HepG2 (cell line): ENCODE measurements around the gene TAT. TPM values are rescaled to one million over a fixed set of nuclear protein-coding genes. Genes with fewer than 3 reads are reported as not detected.
A peak's percentile ranks its signal among the peaks of the same experiment; 100 is the strongest.

ENCODE experiments used
- AFF4 ChIP-seq: sonication (generic); formaldehyde crosslinking; IDR thresholded peaks from 2 replicates; pipeline ENCODE4 v1.4.0; 2020; ENCODE audit warnings: missing genetic modification reagents
- ARID2 ChIP-seq: sonication (generic); formaldehyde crosslinking; IDR thresholded peaks from 2 replicates; pipeline ENCODE4 v1.8.1; 2022; ENCODE audit warnings: mild to moderate bottlenecking, missing genetic modification reagents, borderline replicate concordance
- DPF2 ChIP-seq: sonication (generic); formaldehyde crosslinking; IDR thresholded peaks from 2 replicates; pipeline ENCODE4 v1.4.0; 2020; ENCODE audit warnings: mild to moderate bottlenecking, low read depth, missing genetic modification reagents, borderline replicate concordance
- EP300 ChIP-seq, 3 experiments: sonication (generic) in 1 of 3; formaldehyde crosslinking in 1 of 3; IDR thresholded peaks; 2 replicates each; pipeline versions ENCODE4 v1.5.1 to v1.6.1; 2011 to 2020; ENCODE audit warnings: low read depth in 2 of 3, low read length in 2 of 3, borderline replicate concordance in 1 of 3, improper control_type of control experiment in 1 of 3, mild to moderate bottlenecking in 1 of 3, missing genetic modification reagents in 1 of 3, moderate library complexity in 1 of 3
- FLYWCH1 ChIP-seq: sonication (generic); formaldehyde crosslinking; IDR thresholded peaks from 2 replicates; pipeline ENCODE4 v1.8.1; 2023; ENCODE audit warnings: mild to moderate bottlenecking, missing genetic modification reagents
- FOXO1 ChIP-seq: sonication (generic); formaldehyde crosslinking; IDR thresholded peaks from 2 replicates; pipeline ENCODE4 v1.4.0; 2020; ENCODE audit warnings: missing genetic modification reagents
- HBP1 ChIP-seq: IDR thresholded peaks from 2 replicates; pipeline ENCODE4 v1.6.1; 2016; ENCODE audit warnings: low read depth, control low read depth
- HMG20A ChIP-seq: IDR thresholded peaks from 2 replicates; pipeline ENCODE4 v1.6.1; 2016; ENCODE audit warnings: borderline replicate concordance
- NCOA2 ChIP-seq: sonication (generic); formaldehyde crosslinking; IDR thresholded peaks from 2 replicates; pipeline ENCODE4 v1.8.0; 2022; ENCODE audit warnings: inconsistent platforms
- POGZ ChIP-seq: sonication (generic); formaldehyde crosslinking; IDR thresholded peaks from 2 replicates; pipeline ENCODE4 v1.4.0; 2020; ENCODE audit warnings: mild to moderate bottlenecking, missing genetic modification reagents
- SOX5 ChIP-seq: IDR thresholded peaks from 2 replicates; pipeline ENCODE4 v1.6.1; 2016; ENCODE audit warnings: borderline replicate concordance
- XRCC5 ChIP-seq: fragments of 200-400 bp; formaldehyde crosslinking; optimal IDR thresholded peaks from 2 replicates; pipeline ENCODE3; 2017; ENCODE audit warnings: mild to moderate bottlenecking, low read length
- ZIK1 ChIP-seq: sonication (generic); formaldehyde crosslinking; IDR thresholded peaks from 2 replicates; pipeline ENCODE4 v1.5.0; 2020; ENCODE audit warnings: mild to moderate bottlenecking, low read depth, missing genetic modification reagents, borderline replicate concordance
- ZNF224 ChIP-seq: sonication (generic); formaldehyde crosslinking; IDR thresholded peaks from 2 replicates; pipeline ENCODE4 v1.5.0; 2020; ENCODE audit warnings: mild to moderate bottlenecking, missing genetic modification reagents
- ZNF331 ChIP-seq: sonication (generic); formaldehyde crosslinking; IDR thresholded peaks from 2 replicates; pipeline ENCODE4 v1.4.0; 2020; ENCODE audit warnings: missing genetic modification reagents
- ZNF441 ChIP-seq: sonication (generic); formaldehyde crosslinking; IDR thresholded peaks from 2 replicates; pipeline ENCODE4 v1.7.0; 2021; ENCODE audit warnings: missing genetic modification reagents, borderline replicate concordance
- ZNF570 ChIP-seq: sonication (generic); formaldehyde crosslinking; IDR thresholded peaks from 2 replicates; pipeline ENCODE4 v1.4.0; 2020; ENCODE audit warnings: mild to moderate bottlenecking, missing genetic modification reagents, borderline replicate concordance
- ZNF652 ChIP-seq: IDR thresholded peaks from 2 replicates; pipeline ENCODE4 v1.6.1; 2016; ENCODE audit warnings: low read depth, borderline replicate concordance
- ZNF740 ChIP-seq: sonication (generic); formaldehyde crosslinking; IDR thresholded peaks from 2 replicates; pipeline ENCODE4 v1.4.0; 2020; ENCODE audit warnings: missing genetic modification reagents
- ZSCAN9 ChIP-seq: IDR thresholded peaks from 2 replicates; pipeline ENCODE4 v1.6.1; 2016; ENCODE audit warnings: borderline replicate concordance
- polyA plus RNA-seq, 8 experiments: library from polyadenylated mRNA; depleted of rRNA in 3 of 8; stranded (reverse) in 7 of 8; unstranded in 1 of 8; fragments of >200 nt; fragmentation: Illumina TruSeq in 4 of 8; extraction: Trizol in 4 of 8; gene quantifications; 2 replicates each; pipeline versions ENCODE4 v1.2.1 to v1.2.3, GENCODE V29; 2011 to 2016; ENCODE audit warnings: low read depth in 4 of 8, missing spikeins in 1 of 8, mixed read lengths in 1 of 8; ENCODE audit not compliant: insufficient read depth in 1 of 8
- total RNA-seq, 5 experiments: library from RNA; depleted of rRNA; stranded (reverse); fragments of >200 nt; fragmentation: Illumina TruSeq; extraction: Trizol; gene quantifications; 2 replicates each; pipeline ENCODE4 v1.2.3, GENCODE V29; 2016; ENCODE audit warnings: low read depth in 1 of 5
- TF ChIP-seq, protein P1 (sequence below), 2 experiments: sonication (generic) in 1 of 2; formaldehyde crosslinking in 1 of 2; IDR thresholded peaks; 2 replicates each; pipeline versions ENCODE4 v1.5.1 to v1.6.1; 2011 to 2020; ENCODE audit warnings: borderline replicate concordance in 1 of 2, low read depth in 1 of 2, low read length in 1 of 2, mild to moderate bottlenecking in 1 of 2, missing genetic modification reagents in 1 of 2, moderate library complexity in 1 of 2

The TAT gene
- total and polyA plus RNA-seq, 2 of the 13 experiments (the other 11 are each of a cell fraction or from before 2014, with no cell fraction given): 1.6 to 5.8 TPM

DNA sequence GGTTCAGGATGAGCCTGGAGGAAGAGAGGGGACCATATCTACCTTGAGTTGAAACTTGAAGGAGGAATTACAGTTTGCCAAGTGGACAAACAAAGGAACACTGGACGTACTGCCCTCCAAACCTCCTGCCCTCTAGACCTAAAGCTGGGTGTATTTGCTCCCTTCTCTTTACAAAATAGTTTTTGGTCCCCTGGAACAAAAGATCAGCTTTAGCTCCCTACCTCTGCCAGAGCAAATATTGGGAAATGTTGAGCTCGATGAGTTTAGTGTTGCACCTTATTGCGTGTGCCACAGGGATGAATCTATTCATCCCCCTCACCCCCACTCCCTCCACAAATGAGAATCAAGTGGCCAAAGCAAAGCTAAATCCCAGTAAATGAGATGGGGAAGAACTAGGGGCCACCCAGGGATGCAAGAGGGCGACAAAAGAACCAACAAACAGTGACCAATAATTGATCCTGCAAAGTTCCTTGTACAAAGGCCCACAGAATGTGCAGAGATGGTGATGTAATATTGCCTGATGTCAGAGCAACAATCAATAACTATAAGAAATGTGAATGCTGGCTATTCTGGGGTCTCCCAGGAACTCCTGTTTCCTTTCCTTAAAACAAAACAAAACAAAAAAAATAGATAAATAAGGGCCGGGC is 17.2 kb upstream of the TAT start (continued):
- TF ChIP-seq HBP1 (CRISPR knock-in tag) (no peak), ZSCAN9 (CRISPR knock-in tag) (peak; percentile 74), ZIK1 (CRISPR knock-in tag) (no peak), ZNF441 (no peak), ZNF652 (CRISPR knock-in tag) (peak; percentile 17; the same call in 1 of the 2 replicates), AFF4 (CRISPR knock-in tag) (peak; percentile 49; the same call in 1 of the 2 replicates), ZNF224 (CRISPR knock-in tag) (no peak), SOX5 (peak; percentile 88; the same call in 1 of the 2 replicates), HMG20A (CRISPR knock-in tag) (peak; percentile 74; the same call in 1 of the 2 replicates), NCOA2 (CRISPR knock-in tag) (peak; percentile 91), FLYWCH1 (CRISPR knock-in tag) (no peak), EP300 (IDR thresholded peaks at IDR 0.05; ENCODE audit: low read depth in 2 of 2, low read length in 2 of 2) (peak in 1 of 2 experiments; percentile 92; a peak in 2 of 4 replicates), EP300 (CRISPR knock-in tag; IDR thresholded peaks at IDR 0.05; ENCODE audit: borderline replicate concordance) (peak; percentile 92), ARID2 (CRISPR knock-in tag) (no peak), ZNF740 (peak; percentile 67), FOXO1 (CRISPR knock-in tag) (peak; percentile 68), ZNF570 (CRISPR knock-in tag) (no peak), XRCC5 (no peak), ZNF331 (peak; percentile 70), POGZ (CRISPR knock-in tag) (0 out of 2 replicates have a peak, but pooled peaks have one; percentile 37), DPF2 (CRISPR knock-in tag) (peak; percentile 82)
- TF ChIP-seq, protein P1, sequence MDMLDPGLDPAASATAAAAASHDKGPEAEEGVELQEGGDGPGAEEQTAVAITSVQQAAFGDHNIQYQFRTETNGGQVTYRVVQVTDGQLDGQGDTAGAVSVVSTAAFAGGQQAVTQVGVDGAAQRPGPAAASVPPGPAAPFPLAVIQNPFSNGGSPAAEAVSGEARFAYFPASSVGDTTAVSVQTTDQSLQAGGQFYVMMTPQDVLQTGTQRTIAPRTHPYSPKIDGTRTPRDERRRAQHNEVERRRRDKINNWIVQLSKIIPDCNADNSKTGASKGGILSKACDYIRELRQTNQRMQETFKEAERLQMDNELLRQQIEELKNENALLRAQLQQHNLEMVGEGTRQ (IDR thresholded peaks at IDR 0.05; ENCODE audit: low read depth, low read length): no peak
- TF ChIP-seq, protein P1 (CRISPR knock-in tag; IDR thresholded peaks at IDR 0.05; ENCODE audit: borderline replicate concordance): no peak; the same call in 1 of the 2 replicates
